ENCODE results near the gene SYF2. TPM values are rescaled to one million over a fixed set of nuclear protein-coding genes. Genes with fewer than 3 reads are reported as not detected.

SYF2 gene
- total RNA-seq, 1 donor: 39.4 TPM

Other genes starting within 250 kb of the SYF2 start
- 102 and 103 TPM in 2 replicates for gene RSRP1, start 15.0 kb upstream of the SYF2 start, total RNA-seq
- gene RHD, start 40.0 kb upstream of the SYF2 start, total RNA-seq: not detected in 2 replicates
- 153 and 165 TPM in 2 replicates for gene TMEM50A, start 105.8 kb upstream of the SYF2 start, total RNA-seq
- gene RHCE, start 188.3 kb upstream of the SYF2 start, total RNA-seq: 0.72 and 0.88 TPM in 2 replicates
- 33.9 and 35.5 TPM in 2 replicates for gene MACO1, start 198.4 kb upstream of the SYF2 start, total RNA-seq

All from osteoblast (primary cell).